ENCODE results near the gene EHMT1. TPM values are rescaled to one million over a fixed set of nuclear protein-coding genes. Genes with fewer than 3 reads are reported as not detected.

EHMT1 gene
- total RNA-seq, 1 donor from 2014 or later: 45.3 TPM

GRCh38 chr9:137814841-137815240 lies 196.0 kb downstream of the EHMT1 start:
- no peak for TF ChIP-seq CTCF (IDR thresholded peaks at IDR 0.05; ENCODE audit: insufficient read depth, low read length, severe bottlenecking)
- Histone ChIP-seq H3K36me3 (ENCODE audit: control insufficient read depth, insufficient read depth, low read length) (peaks cover 37% of the 10 kb centered on the region), H3K27me3 (ENCODE audit: control insufficient read depth, insufficient read depth, low read length) (no peaks in the 10 kb centered on the region), H3K4me3 (ENCODE audit: low read depth, low read length) (no peak overlapping the region)
- DNase-seq (ENCODE audit: low read depth): no peak
- FAIRE-seq: peak; percentile 68

GRCh38 chr9:137815256-137816255 lies 196.8 kb downstream of the EHMT1 start:
- peaks cover 40% of the 10 kb centered on the region for H3K36me3 ChIP-seq (ENCODE audit: control insufficient read depth, insufficient read depth, low read length)
- FAIRE-seq: peak; percentile 89

GRCh38 chr9:137816531-137817235 lies 197.9 kb downstream of the EHMT1 start:
- FAIRE-seq: no peak
- Histone ChIP-seq H3K36me3 (ENCODE audit: control insufficient read depth, insufficient read depth, low read length) (peaks cover 42% of the 10 kb centered on the region), H3K27me3 (ENCODE audit: control insufficient read depth, insufficient read depth, low read length) (no peaks in the 10 kb centered on the region), H3K4me3 (ENCODE audit: low read depth, low read length) (no peak overlapping the region)
- TF ChIP-seq CTCF (IDR thresholded peaks at IDR 0.05; ENCODE audit: insufficient read depth, low read length, severe bottlenecking): no peak
- no peak for DNase-seq (ENCODE audit: low read depth)

More at GRCh38 chr9:137815256-137816255, 196.8 kb downstream of the EHMT1 start:
- TF ChIP-seq CTCF (IDR thresholded peaks at IDR 0.05; ENCODE audit: insufficient read depth, low read length, severe bottlenecking): no peak
- no peaks in the 10 kb centered on the region for H3K27me3 ChIP-seq (ENCODE audit: control insufficient read depth, insufficient read depth, low read length)
- H3K4me3 ChIP-seq (ENCODE audit: low read depth, low read length): no peak overlapping the region
- DNase-seq (ENCODE audit: low read depth): no peak

- DNase-seq (ENCODE audit: low read depth): no peak
- no peak for TF ChIP-seq CTCF (IDR thresholded peaks at IDR 0.05; ENCODE audit: insufficient read depth, low read length, severe bottlenecking)
- H3K4me3 ChIP-seq (ENCODE audit: low read depth, low read length): no peak overlapping the region
- H3K36me3 ChIP-seq (ENCODE audit: control insufficient read depth, insufficient read depth, low read length): peaks cover 41% of the 10 kb centered on the region
- no peak for FAIRE-seq
- no peaks in the 10 kb centered on the region for H3K27me3 ChIP-seq (ENCODE audit: control insufficient read depth, insufficient read depth, low read length)
Measured at GRCh38 chr9:137817236-137818200, 198.7 kb downstream of the EHMT1 start.

GRCh38 chr9:137818286-137818685 lies 199.5 kb downstream of the EHMT1 start:
- H3K36me3 ChIP-seq (ENCODE audit: control insufficient read depth, insufficient read depth, low read length): peaks cover 41% of the 10 kb centered on the region
- no peak overlapping the region for H3K4me3 ChIP-seq (ENCODE audit: low read depth, low read length)
- no peak for DNase-seq (ENCODE audit: low read depth)
- no peak for FAIRE-seq
- no peaks in the 10 kb centered on the region for H3K27me3 ChIP-seq (ENCODE audit: control insufficient read depth, insufficient read depth, low read length)
- TF ChIP-seq CTCF (IDR thresholded peaks at IDR 0.05; ENCODE audit: insufficient read depth, low read length, severe bottlenecking): no peak

Data from bronchial epithelial cell (primary cell).